ENCODE results near the gene RBM33. TPM values are rescaled to one million over a fixed set of nuclear protein-coding genes. Genes with fewer than 3 reads are reported as not detected.

The RBM33 gene
- total and polyA plus RNA-seq, 2 of the 8 experiments (the other 6 are each of a cell fraction or from before 2014, with no cell fraction given), result 16.5 to 64.6 TPM

GRCh38 chr7:155809947-155810769, 165.7 kb downstream of the RBM33 start (continued):
- TF ChIP-seq RAD21 (IDR thresholded peaks at IDR 0.05 in 1 of 2, conservative IDR thresholded peaks at IDR 0.05 in 1 of 2; ENCODE audit: low read depth in 2 of 2, low read length in 2 of 2) (no peak), MAX (IDR thresholded peaks at IDR 0.05) (no peak), TBP (IDR thresholded peaks at IDR 0.05; ENCODE audit: low read depth, low read length) (no peak), KDM5A (IDR thresholded peaks at IDR 0.05; ENCODE audit: low read length) (no peak), TCF12 (IDR thresholded peaks at IDR 0.05; ENCODE audit: low read depth, low read length) (no peak), ZNF274 (IDR thresholded peaks at IDR 0.05; ENCODE audit: borderline replicate concordance, extremely low read depth, low read length) (no peak), BRCA1 (IDR thresholded peaks at IDR 0.05; ENCODE audit: low read depth, low read length) (no peak), TAF1 (IDR thresholded peaks at IDR 0.05; ENCODE audit: low read depth, low read length) (no peak), KDM1A (IDR thresholded peaks at IDR 0.05; ENCODE audit: borderline replicate concordance, low read length) (no peak), POLR2AphosphoS5 (IDR thresholded peaks at IDR 0.05; ENCODE audit: low read depth, low read length) (no peak), JUND (IDR thresholded peaks at IDR 0.05; ENCODE audit: low read length) (no peak), ATF3 (IDR thresholded peaks at IDR 0.05; ENCODE audit: insufficient read depth, low read depth, low read length) (no peak), KDM4A (IDR thresholded peaks at IDR 0.05; ENCODE audit: low read depth, low read length, severe bottlenecking) (no peak), RBBP5 (IDR thresholded peaks at IDR 0.05; ENCODE audit: borderline replicate concordance, low read depth, low read length) (no peak), GTF2F1 (IDR thresholded peaks at IDR 0.05; ENCODE audit: borderline replicate concordance, low read depth, low read length) (no peak), SAP30 (IDR thresholded peaks at IDR 0.05; ENCODE audit: insufficient read depth, insufficient replicate concordance, low read length) (no peak), CTBP2 (IDR thresholded peaks at IDR 0.05; ENCODE audit: borderline replicate concordance, insufficient read depth, insufficient read length, low read length) (peak; percentile 75), RFX5 (IDR thresholded peaks at IDR 0.05; ENCODE audit: borderline replicate concordance, low read depth, low read length) (no peak), SUZ12 (IDR thresholded peaks at IDR 0.05; ENCODE audit: low read length) (peak; percentile 64; the same call in 1 of the 2 replicates), RNF2 (IDR thresholded peaks at IDR 0.05; ENCODE audit: borderline replicate concordance, low read depth, low read length, missing control alignments, poor library complexity, severe bottlenecking) (peak; percentile 25), SP1 (IDR thresholded peaks at IDR 0.05; ENCODE audit: low read depth, low read length) (no peak), EZH2 (IDR thresholded peaks at IDR 0.05; ENCODE audit: low read depth, low read length, severe bottlenecking) (peak; percentile 81), SIX5 (IDR thresholded peaks at IDR 0.05; ENCODE audit: low read depth, low read length) (no peak)
